Measurements from ENCODE around the gene CLEC16A.

- TF ChIP-seq SPI1 (IDR thresholded peaks at IDR 0.05; ENCODE audit: low read depth, low read length) = no peak
- TF ChIP-seq POLR2A (IDR thresholded peaks at IDR 0.05; ENCODE audit: low read depth, low read length) = no peak
- TF ChIP-seq POLR2AphosphoS5 (IDR thresholded peaks at IDR 0.05; ENCODE audit: low read depth, low read length) = no peak
Observed at GRCh38 chr16:11060364-11060763, 116.0 kb downstream of the CLEC16A start.

Measured in GM12891 (cell line).